Mammary epithelial cell (primary cell): Measurements from ENCODE around the gene MPRIP.

Source experiments
- CTCF ChIP-seq, 2 donors: IDR thresholded peaks in 1 of 2; conservative IDR thresholded peaks in 1 of 2; 2 replicates each; pipeline ENCODE4 v1.5.1; 2011 to 2012; ENCODE audit warnings: inconsistent platforms in 2 of 2, low read length in 2 of 2, mild to moderate bottlenecking in 2 of 2, control low read depth in 1 of 2, low read depth in 1 of 2; ENCODE audit not compliant: insufficient read depth in 1 of 2; ENCODE audit errors: extremely low read depth in 1 of 2
- EZH2 ChIP-seq: IDR thresholded peaks from 2 replicates; pipeline ENCODE4 v1.6.1; 2012; ENCODE audit warnings: low read length, inconsistent platforms, borderline replicate concordance

GRCh38 chr17:17033466-17033865 is 8.8 kb upstream of the MPRIP start:
- no peak for TF ChIP-seq CTCF (conservative IDR thresholded peaks at IDR 0.05 in 1 of 2, IDR thresholded peaks at IDR 0.05 in 1 of 2; ENCODE audit: extremely low read depth in 1 of 2, insufficient read depth in 1 of 2, low read depth in 1 of 2, low read length in 2 of 2)
- TF ChIP-seq EZH2, result no peak
